NCI-H2107 treated with DMSO at 0.1 percent for 48 hours (cell line): ENCODE results near the gene CST8.

Source experiments
- DNase-seq: peaks from one replicate; lab custom pipeline; 2025; ENCODE audit not compliant: unreplicated experiment; lab: John Stamatoyannopoulos, UW

CST8 gene

GRCh38 chr20:23475395-23475794 is 15.5 kb upstream of the CST8 start:
- no peak for DNase-seq

- no peak for DNase-seq
These were observed 14.7 kb upstream of the CST8 start for GRCh38 chr20:23476015-23476754.

- DNase-seq = no peak
These were observed 13.7 kb upstream of the CST8 start for GRCh38 chr20:23477223-23477622.

DNA sequence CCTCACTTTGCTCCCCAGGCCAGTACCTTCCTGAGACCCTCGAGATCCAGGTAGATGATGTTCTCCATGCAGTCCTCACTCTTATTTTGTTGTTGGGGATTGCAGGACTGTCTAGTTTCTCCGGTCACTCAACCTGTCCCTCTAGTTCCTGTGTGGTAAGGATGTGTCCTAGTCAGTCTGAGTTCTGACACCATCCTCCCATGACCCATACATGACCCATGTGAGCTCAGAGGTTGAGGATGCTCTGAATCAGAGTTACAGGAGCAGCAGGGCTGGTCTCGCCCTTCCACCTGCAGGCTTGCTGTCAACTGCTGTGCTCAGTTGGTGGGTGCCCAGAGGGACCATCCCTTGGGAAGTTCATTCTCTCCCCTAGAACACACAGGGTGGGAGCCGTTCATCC is 11.9 kb upstream of the CST8 start:
- DNase-seq = no peak

DNA sequence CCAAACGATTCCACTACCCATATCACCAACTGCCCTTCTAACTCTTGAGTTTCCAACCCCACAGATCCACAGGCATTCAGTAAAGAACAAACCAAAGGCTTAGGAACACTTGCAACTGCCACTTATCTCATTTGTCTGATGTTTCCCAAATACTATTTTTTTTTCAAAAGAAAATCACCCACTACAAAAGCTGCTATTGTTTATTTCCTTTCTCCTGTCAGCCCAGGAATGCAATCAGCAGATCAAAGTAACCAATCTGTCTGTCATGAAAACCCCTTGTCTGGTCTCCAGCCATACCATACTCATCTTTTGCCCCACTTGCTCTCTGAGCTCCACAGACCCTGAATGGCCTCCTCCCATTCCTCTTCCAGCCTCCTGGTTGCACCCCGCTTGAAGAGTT is 8.8 kb upstream of the CST8 start:
- no peak for DNase-seq

GRCh38 chr20:23484081-23484480 is 6.8 kb upstream of the CST8 start:
- DNase-seq = no peak

DNA sequence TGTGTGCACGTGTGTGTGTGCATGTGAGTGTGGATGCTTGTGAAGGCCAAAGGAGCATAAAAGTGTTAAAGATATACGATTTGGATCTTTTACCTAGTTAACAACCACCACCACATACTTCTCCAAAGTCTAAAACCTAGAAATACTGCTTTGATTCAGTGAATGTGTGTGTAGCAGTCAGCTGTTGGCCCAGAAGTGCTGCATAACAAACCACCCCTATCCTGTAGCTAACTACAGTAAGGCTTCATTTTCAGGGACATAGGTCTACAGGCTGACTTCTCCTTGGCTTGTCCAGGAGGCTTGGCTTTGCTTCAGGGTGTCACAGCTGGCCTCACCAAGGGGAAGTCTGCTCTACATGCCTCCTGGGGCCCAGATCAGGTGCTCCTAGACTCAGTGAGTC is 2.4 kb upstream of the CST8 start:
- DNase-seq = no peak

DNA sequence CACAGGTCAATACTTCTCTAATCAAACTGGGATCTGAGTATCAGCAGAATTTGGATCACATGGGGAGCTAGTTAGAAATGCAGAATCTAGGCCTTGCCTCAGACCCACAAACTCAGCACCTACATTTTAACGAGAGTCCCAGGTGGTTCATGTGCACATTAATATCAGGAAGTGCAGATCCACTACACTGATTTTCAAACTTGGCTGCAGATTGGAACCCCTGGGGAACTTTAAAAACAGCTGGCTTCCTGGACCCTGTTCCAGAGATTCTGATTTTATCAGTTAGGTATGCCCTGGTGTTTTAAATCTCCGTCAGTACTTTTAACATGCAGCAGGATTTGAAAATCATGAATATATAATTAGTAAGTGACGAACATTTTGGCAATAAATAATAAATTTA is 1.9 kb upstream of the CST8 start:
- no peak for DNase-seq

GRCh38 chr20:23492292-23492691 is 1.4 kb downstream of the CST8 start:
- no peak for DNase-seq

DNA sequence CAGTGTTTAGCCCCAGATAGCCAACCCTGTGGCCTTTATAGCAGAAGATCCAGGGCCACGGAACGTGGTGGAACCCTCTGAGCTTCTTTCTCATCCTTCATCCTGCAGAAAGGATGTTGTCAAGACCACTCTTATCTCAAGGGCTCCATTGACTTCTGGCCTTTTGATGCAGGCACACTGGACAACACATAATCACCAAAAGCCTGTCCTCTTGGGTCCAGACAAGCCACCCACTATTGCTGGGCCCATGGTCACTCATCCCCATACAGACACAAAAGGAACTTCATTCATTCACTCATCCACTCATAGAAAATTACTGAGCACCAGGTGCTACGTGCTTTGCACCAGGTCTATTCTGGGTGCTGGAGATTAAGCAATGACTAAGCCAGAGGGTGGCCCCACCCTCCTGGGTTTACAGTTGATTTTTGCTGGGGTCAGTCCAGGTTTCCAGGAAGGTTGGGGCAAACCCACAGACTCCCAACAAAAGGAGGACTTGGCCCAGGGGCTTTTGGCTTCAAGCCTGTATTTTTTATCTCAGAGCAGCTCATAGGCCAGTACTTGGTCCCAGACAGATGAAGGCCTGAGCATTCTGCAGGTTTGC is 2.4 kb downstream of the CST8 start:
- no peak for DNase-seq

GRCh38 chr20:23497536-23497935 is 6.6 kb downstream of the CST8 start:
- no peak for DNase-seq

DNA sequence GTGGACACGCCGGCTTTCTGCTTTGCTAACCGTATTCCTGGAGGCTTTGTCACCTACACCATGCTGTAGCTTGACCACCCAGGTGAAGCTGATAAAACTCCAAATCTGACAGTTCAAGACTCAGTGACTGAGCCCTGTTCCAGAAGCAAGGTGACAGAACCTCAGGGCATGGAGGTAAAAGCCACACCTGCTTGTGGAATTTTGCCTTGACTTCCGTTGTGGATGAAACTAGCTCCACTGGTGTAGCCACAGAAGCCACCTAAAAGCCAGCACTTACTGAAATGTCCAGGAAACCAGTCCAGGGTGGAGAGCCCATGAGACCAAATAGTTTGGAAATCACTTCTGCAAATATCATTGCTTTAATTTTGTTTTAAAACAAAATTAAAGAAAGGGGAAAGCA is 11.0 kb downstream of the CST8 start:
- DNase-seq = no peak

- DNase-seq = no peak
These were observed 12.7 kb downstream of the CST8 start for GRCh38 chr20:23503649-23504048.

GRCh38 chr20:23507346-23507745 is 16.4 kb downstream of the CST8 start:
- no peak for DNase-seq

DNA sequence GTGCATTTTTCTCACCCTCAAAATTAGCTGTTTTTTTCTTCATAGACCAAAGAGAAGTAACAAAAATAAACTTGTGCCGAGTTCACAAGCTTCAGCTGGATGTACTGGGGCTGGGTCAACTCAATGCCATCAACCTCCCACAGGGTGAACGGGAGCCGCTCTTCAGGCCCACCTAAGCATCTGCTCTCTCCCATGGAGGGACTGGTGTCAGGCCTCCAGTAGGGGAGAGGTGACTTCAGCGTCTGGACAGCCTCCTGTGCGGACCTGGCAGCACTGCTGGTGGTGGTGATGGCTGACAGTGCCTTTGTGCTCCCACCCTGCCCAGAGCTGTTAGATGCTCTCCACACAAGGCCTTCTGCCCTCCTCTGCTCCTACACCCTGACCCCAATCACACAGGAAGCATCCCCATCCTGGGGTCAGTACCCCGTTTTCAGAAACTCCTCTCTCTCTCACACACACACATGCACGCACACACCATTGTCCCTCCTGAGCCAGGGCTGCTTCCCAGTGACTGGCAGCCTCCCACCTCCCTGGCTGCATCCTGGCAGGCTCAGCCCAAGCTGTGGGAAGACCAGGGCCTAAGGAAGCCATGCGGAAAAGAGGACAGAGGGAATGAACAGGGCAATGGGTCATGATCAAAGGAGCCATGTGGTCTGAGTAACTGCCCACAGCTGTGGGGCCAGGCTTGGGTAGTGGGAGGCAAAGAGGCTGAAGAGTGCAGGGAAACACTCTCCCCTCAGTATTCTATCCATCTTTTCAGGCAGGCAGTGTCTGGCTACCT is 17.7 kb downstream of the CST8 start:
- DNase-seq = no peak

GRCh38 chr20:23509247-23509913 is 18.5 kb downstream of the CST8 start:
- no peak for DNase-seq

GRCh38 chr20:23510000-23510590 is 19.2 kb downstream of the CST8 start:
- DNase-seq = no peak

DNA sequence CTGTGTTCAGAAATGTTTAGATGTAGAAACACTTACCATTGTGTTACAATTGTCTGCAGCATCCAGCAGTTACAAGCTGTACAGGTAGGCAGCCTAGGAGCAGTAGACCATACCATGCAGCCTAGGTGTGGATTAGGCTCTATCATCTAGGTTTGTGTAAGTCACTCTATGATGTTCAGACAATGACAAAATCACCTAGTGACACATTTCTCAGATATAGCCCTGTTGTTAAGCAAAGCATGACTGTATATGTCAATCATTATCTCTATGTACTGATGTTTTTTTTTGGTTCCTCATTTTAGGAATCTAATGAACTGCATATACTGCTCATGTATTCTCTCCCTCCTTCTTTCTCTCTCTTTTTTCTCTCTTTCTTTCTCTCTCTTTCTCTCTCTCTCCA is 22.2 kb downstream of the CST8 start:
- DNase-seq = no peak

DNA sequence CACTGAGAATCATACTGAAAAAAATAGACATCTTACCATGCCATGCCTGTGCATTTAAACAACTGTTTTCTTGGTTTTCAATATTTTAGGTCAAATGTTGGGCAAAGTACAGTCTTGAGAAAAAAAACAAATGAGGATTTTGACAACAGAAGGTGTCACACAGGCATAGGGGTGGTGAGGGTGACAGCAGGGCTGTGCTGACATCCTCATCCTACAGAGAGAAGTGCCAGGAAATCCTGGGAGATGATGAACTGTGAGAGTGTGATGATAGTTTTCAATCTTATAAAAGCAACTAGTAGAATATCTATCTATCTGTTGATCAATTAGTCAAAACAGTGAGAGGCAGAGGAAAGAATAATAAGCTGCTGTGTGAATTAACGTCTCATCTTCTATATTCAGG is 23.9 kb downstream of the CST8 start:
- DNase-seq = no peak

DNA sequence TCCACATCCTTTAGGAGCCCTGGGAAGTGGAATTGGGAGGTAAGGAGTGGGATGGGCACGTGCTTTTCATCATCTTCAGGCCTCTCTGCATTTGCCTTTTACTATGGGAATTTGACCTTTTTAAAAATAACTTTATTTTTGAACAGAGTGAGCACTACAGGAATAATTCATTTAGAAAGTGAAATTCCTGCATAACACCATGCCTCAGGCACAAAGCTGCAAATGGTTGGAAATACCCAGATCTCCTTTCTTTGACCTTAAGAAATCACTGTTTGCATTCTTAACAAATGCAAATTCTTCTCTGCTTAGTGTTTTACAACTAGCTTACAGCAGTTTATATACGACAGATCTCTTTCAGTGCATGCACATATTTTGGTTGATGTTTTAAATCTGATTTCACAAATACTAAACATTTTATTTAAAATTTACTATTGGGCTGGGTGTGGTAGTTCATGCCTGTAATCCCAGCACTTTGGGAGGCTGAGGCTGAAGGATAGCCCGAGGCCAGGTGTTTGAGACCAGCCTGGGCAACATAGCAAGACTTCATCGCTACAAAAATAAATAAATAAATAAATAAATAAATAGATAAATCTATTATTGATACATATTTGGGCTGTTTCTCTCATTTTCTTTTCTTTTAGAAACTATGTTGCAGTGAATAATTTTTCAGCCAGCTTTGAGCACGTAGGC is 24.5 kb downstream of the CST8 start:
- DNase-seq = no peak

DNA sequence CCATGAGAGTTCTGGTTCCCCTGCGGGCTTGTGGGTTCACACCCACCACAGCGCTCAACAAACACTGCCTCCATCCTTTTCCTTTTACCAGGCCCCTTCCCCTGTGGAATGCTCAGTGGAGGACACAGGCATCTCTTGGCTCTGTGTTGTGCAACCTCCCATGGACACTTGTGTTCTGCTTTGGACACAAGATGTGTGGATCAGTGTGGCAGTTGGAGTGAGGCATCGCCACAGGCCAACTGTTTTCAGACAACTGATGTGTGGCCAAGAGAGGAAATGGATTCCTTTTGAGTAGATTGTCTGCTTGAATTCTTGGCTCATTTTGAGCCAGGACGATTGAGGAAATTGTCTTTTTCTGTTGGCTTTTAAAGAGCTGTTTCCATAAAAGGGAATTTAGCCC is 26.8 kb downstream of the CST8 start:
- no peak for DNase-seq
